Panc1 (cell line): ENCODE results near the gene ZSCAN12. TPM values are rescaled to one million over a fixed set of nuclear protein-coding genes. Genes with fewer than 3 reads are reported as not detected.

ENCODE experiments used
- ATAC-seq: fragments of 200-7000 bp; cut with Tn5 transposase; 2 replicates; pipeline ENCODE4 v1.9.1; 2020; ENCODE audit warnings: mild to moderate bottlenecking, moderate library complexity
- BruUV-seq: library from RNA; stranded (reverse); fragments of 400-500 nt; replicated peaks from 2 replicates; lab custom pipeline; 2021; lab: Mats Ljungman, UMichigan
- CTCF ChIA-PET: fragments of 300-600 bp; sonication (Branson Sonifier 250); formaldehyde crosslinking; loops from one replicate; lab custom pipeline; 2022; ENCODE audit warnings: antibody characterized with exemption; lab: Charles Lee
- POLR2A ChIA-PET: fragments of 300-600 bp; sonication (Branson Sonifier 250); formaldehyde crosslinking; loops from one replicate; lab custom pipeline; 2022; ENCODE audit warnings: antibody characterized with exemption; lab: Charles Lee
- DNase-seq: peaks from one replicate; pipeline ENCODE4 v3.0.0-alpha.2; 2010; ENCODE audit warnings: low read depth, low spot score
- H3K27ac ChIP-seq: 2 replicates; pipeline ENCODE4 v1.5.1; 2011; ENCODE audit warnings: mild to moderate bottlenecking, low read length, inconsistent platforms
- H3K27me3 ChIP-seq: fragments of 200-500 bp; sonication (Bioruptor generic); 2 replicates; pipeline ENCODE4 v1.6.0; 2014; ENCODE audit warnings: low read length, inconsistent platforms; ENCODE audit not compliant: control insufficient read depth, insufficient read depth
- H3K36me3 ChIP-seq: fragments of 200-500 bp; sonication (Bioruptor generic); 2 replicates; pipeline ENCODE4 v1.5.1; 2014; ENCODE audit warnings: inconsistent platforms, mild to moderate bottlenecking, low read length, moderate library complexity; ENCODE audit not compliant: control insufficient read depth, insufficient read depth
- H3K4me1 ChIP-seq: 2 replicates; pipeline ENCODE4 v1.5.1; 2011; ENCODE audit warnings: inconsistent platforms, mild to moderate bottlenecking, low read length, moderate library complexity; ENCODE audit not compliant: control insufficient read depth, insufficient read depth
- H3K4me3 ChIP-seq, 2 experiments: 2 replicates each; pipeline ENCODE4 v1.5.1; 2011 to 2012; ENCODE audit warnings: low read depth in 2 of 2, low read length in 2 of 2, mild to moderate bottlenecking in 2 of 2, inconsistent platforms in 1 of 2, moderate library complexity in 1 of 2
- H3K9me3 ChIP-seq: fragments of 200-500 bp; sonication (Bioruptor generic); 2 replicates; pipeline ENCODE4 v1.5.1; 2014; ENCODE audit warnings: low read depth, mild to moderate bottlenecking, inconsistent platforms, low read length, moderate library complexity; ENCODE audit not compliant: control insufficient read depth, insufficient read depth
- CTCF ChIP-seq: fragments of 450-650 bp; IDR thresholded peaks from 2 replicates; pipeline ENCODE4 v1.5.1; 2017; ENCODE audit warnings: mild to moderate bottlenecking
- POLR2AphosphoS5 ChIP-seq: IDR thresholded peaks from 2 replicates; pipeline ENCODE4 v1.6.1; 2012; ENCODE audit warnings: mild to moderate bottlenecking, low read depth, low read length, moderate library complexity
- REST ChIP-seq, 2 experiments: IDR thresholded peaks; 2 replicates each; pipeline ENCODE4 v1.6.1; 2011 to 2012; ENCODE audit warnings: low read depth in 2 of 2, control low read depth in 1 of 2, low read length in 1 of 2, mild to moderate bottlenecking in 1 of 2, moderate library complexity in 1 of 2; ENCODE audit not compliant: insufficient read depth in 1 of 2
- SIN3A ChIP-seq: IDR thresholded peaks from 2 replicates; pipeline ENCODE4 v1.6.1; 2012; ENCODE audit warnings: low read depth, mild to moderate bottlenecking, low read length, moderate library complexity, borderline replicate concordance; ENCODE audit not compliant: insufficient read depth
- TCF7L2 ChIP-seq: IDR thresholded peaks from 2 replicates; pipeline ENCODE4 v1.6.1; 2011; ENCODE audit warnings: mild to moderate bottlenecking, low read depth, low read length, inconsistent platforms
- in situ Hi-C: cut with HindIII; loops from 2 replicates; pipeline ENCODE4 v1.10.0; 2016; ENCODE audit warnings: low sequenced_read_pairs, low pct_unique_long_range_greater_than_20kb
- intact Hi-C: fragments of 100-400 bp; cut with micrococcal nuclease; formaldehyde crosslinking; loops from one replicate; pipeline ENCODE4 v1.10.0; 2022; ENCODE audit not compliant: unreplicated experiment
- total RNA-seq: library from RNA; stranded (reverse); gene quantifications from one replicate; pipeline ENCODE4 v1.2.1, GENCODE V29; 2021; ENCODE audit not compliant: unreplicated experiment

ZSCAN12 gene
- total RNA-seq, 1 experiment from 2014 or later, result 3.2 TPM

GRCh38 chr6:28336284-28337120, 63.0 kb downstream of the ZSCAN12 start:
- BruUV-seq, result no TSS peak
- H3K27me3 ChIP-seq, result no peaks in the 10 kb centered on the region
- peak overlapping the region; percentile 95 for H3K27ac ChIP-seq
- ChIA-PET POLR2A (interaction anchor here (0.6 kb wide), 1 partner anchor 13 kb away, joined by 6 read pairs; the partner anchor contains the start of gene ZKSCAN3), CTCF (no interaction called here)
- intact Hi-C loops, result loop anchor here (5.0 kb wide), 1 partner anchor 114 kb away; no protein-coding TSS in a partner anchor
- H3K4me3 ChIP-seq, result peak overlapping the region; percentile 85 to 86
- no peaks in the 10 kb centered on the region for H3K9me3 ChIP-seq
- ATAC-seq (peak; percentile 33), DNase-seq (no peak)
- H3K36me3 ChIP-seq, result no peaks in the 10 kb centered on the region; the same call in 1 of the 2 replicates
- peaks cover 23% of the 10 kb centered on the region for H3K4me1 ChIP-seq
- in situ Hi-C loops, result no loop called here
- no peak for TF ChIP-seq SIN3A
- TF ChIP-seq REST (IDR thresholded peaks at IDR 0.05; ENCODE audit: insufficient read depth in 1 of 2, low read depth in 2 of 2, low read length in 1 of 2), result no peak
- no peak for TF ChIP-seq TCF7L2
- TF ChIP-seq POLR2AphosphoS5, result no peak
- TF ChIP-seq CTCF, result no peak

GRCh38 chr6:28335564-28336283, 63.8 kb downstream of the ZSCAN12 start, which contains the start of gene ZSCAN31:
ZSCAN31 (minus strand) TSS chr6:28336148; CDS start chr6:28329683, 6,465 bp downstream.
- Histone ChIP-seq H3K9me3 (no peaks in the 10 kb centered on the region), H3K4me3 (peak within 1 kb of the TSS; percentile 85 to 86), H3K27ac (peak within 1 kb of the TSS; percentile 95), H3K4me1 (peaks cover 23% of the 10 kb centered on the region), H3K27me3 (no peaks in the 10 kb centered on the region), H3K36me3 (no peaks in the 10 kb centered on the region; the same call in 1 of the 2 replicates)
- ChIA-PET CTCF (no interaction called here), POLR2A (interaction anchor here (0.6 to 0.7 kb wide), 5 partner anchors 9 to 526 kb away, joined by 3 to 6 read pairs (median 3); partner anchors contain the start of gene ZKSCAN3)
- DNase-seq (no peak), ATAC-seq (peak; percentile 97)
- BruUV-seq, result TSS peak; percentile 97
- TF ChIP-seq SIN3A (0 out of 2 replicates have a peak, but pooled peaks have one; percentile 10), CTCF (no peak), REST (IDR thresholded peaks at IDR 0.05; ENCODE audit: insufficient read depth in 1 of 2, low read depth in 2 of 2, low read length in 1 of 2) (no peak; a peak in 1 of 4 replicates), POLR2AphosphoS5 (peak; percentile 96), TCF7L2 (0 out of 2 replicates have a peak, but pooled peaks have one; percentile 25)
- intact Hi-C loops (loop anchor here (5.0 kb wide), 1 partner anchor 113 kb away; no protein-coding TSS in a partner anchor), in situ Hi-C loops (no loop called here)
